ENCODE data around the gene AK8. TPM values are rescaled to one million over a fixed set of nuclear protein-coding genes. Genes with fewer than 3 reads are reported as not detected.

The AK8 gene
- total RNA-seq, 1 experiment from 2014 or later, result 0.42 TPM

GRCh38 chr9:132862533-132862932, 15.6 kb downstream of the AK8 start:
- no peaks in the 10 kb centered on the region for H3K4me1 Mint-ChIP-seq (ENCODE audit: insufficient read depth, unreplicated experiment)
- H3K36me3 Mint-ChIP-seq (ENCODE audit: insufficient read depth, unreplicated experiment), result no peaks in the 10 kb centered on the region
- ChIA-PET POLR2A (interaction anchor here (0.7 kb wide), 1 partner anchor 275 kb away, joined by 3 read pairs; no protein-coding TSS in a partner anchor), CTCF (no interaction called here)
- no peaks in the 10 kb centered on the region for H3K9me3 Mint-ChIP-seq (ENCODE audit: unreplicated experiment)
- no peak overlapping the region for H3K4me3 Mint-ChIP-seq (ENCODE audit: unreplicated experiment)
- no peak for DNase-seq (ENCODE audit: unreplicated experiment)
- H3K27ac Mint-ChIP-seq (ENCODE audit: low read depth, unreplicated experiment), result no peak overlapping the region
- no TSS peak for BruUV-seq (replicated peaks)
- no peaks in the 10 kb centered on the region for H3K27me3 Mint-ChIP-seq (ENCODE audit: insufficient read depth, unreplicated experiment)
- intact Hi-C loops (cut with micrococcal nuclease), result no loop called here
- TF ChIP-seq, protein P1, sequence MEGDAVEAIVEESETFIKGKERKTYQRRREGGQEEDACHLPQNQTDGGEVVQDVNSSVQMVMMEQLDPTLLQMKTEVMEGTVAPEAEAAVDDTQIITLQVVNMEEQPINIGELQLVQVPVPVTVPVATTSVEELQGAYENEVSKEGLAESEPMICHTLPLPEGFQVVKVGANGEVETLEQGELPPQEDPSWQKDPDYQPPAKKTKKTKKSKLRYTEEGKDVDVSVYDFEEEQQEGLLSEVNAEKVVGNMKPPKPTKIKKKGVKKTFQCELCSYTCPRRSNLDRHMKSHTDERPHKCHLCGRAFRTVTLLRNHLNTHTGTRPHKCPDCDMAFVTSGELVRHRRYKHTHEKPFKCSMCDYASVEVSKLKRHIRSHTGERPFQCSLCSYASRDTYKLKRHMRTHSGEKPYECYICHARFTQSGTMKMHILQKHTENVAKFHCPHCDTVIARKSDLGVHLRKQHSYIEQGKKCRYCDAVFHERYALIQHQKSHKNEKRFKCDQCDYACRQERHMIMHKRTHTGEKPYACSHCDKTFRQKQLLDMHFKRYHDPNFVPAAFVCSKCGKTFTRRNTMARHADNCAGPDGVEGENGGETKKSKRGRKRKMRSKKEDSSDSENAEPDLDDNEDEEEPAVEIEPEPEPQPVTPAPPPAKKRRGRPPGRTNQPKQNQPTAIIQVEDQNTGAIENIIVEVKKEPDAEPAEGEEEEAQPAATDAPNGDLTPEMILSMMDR (IDR thresholded peaks at IDR 0.05; ENCODE audit: unreplicated experiment), result no peak

DNA sequence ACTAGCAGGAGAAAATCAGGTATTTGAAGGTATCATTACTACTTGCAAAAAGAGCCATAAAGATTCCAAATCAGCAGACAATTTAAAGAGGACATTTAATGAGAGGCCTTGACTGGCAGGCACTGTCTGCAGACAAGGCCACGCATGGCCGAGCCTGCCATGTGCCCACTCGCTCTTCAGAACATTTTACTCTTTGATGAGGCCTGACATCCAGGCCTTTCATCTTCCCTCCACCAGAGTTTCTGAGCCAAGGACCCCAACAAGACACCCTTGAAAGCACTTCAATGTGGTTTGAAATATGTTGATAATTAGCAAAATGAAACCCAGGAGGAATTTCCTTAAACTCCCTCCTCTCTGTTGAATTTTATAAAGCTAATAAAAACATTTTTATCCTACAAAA, 16.4 kb downstream of the AK8 start:
- BruUV-seq (replicated peaks), result no TSS peak
- no peak overlapping the region for H3K27ac Mint-ChIP-seq (ENCODE audit: low read depth, unreplicated experiment)
- intact Hi-C loops (cut with micrococcal nuclease), result no loop called here
- no peak for DNase-seq (ENCODE audit: unreplicated experiment)
- no peaks in the 10 kb centered on the region for H3K36me3 Mint-ChIP-seq (ENCODE audit: insufficient read depth, unreplicated experiment)
- H3K4me1 Mint-ChIP-seq (ENCODE audit: insufficient read depth, unreplicated experiment), result no peaks in the 10 kb centered on the region
- no peak overlapping the region for H3K4me3 Mint-ChIP-seq (ENCODE audit: unreplicated experiment)
- no peaks in the 10 kb centered on the region for H3K9me3 Mint-ChIP-seq (ENCODE audit: unreplicated experiment)
- peaks cover 6% of the 10 kb centered on the region for H3K27me3 Mint-ChIP-seq (ENCODE audit: insufficient read depth, unreplicated experiment)
- TF ChIP-seq, protein P1 (IDR thresholded peaks at IDR 0.05; ENCODE audit: unreplicated experiment), result no peak
- CTCF ChIA-PET, result no interaction called here
- POLR2A ChIA-PET, result no interaction called here

DNA sequence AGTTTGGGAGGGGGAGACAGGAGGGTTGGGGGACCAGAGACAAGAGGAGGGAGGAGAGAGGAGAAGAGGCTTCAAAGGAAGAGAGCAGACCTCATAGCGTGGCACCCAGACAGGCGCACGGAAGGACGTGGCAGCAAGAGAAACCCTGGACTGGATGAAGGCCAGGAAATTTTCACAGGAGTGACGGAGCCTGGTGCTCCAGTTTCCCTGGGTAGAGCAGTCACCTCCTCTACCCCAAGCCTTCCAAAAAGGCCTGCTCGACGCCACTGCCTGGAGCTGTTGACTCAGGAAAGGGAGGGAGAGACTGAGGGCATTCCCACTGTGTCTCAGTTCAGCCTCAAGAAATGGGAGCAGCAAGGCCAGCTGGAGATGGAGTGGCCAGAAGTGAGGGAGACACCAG, 19.3 kb downstream of the AK8 start:
- intact Hi-C loops (cut with micrococcal nuclease), result no loop called here
- CTCF ChIA-PET, result no interaction called here
- H3K27ac Mint-ChIP-seq (ENCODE audit: low read depth, unreplicated experiment), result no peak overlapping the region
- BruUV-seq (replicated peaks), result no TSS peak
- peaks cover 5% of the 10 kb centered on the region for H3K4me1 Mint-ChIP-seq (ENCODE audit: insufficient read depth, unreplicated experiment)
- TF ChIP-seq, protein P1 (IDR thresholded peaks at IDR 0.05; ENCODE audit: unreplicated experiment), result no peak
- H3K4me3 Mint-ChIP-seq (ENCODE audit: unreplicated experiment), result no peak overlapping the region
- DNase-seq (ENCODE audit: unreplicated experiment), result no peak
- peaks cover 23% of the 10 kb centered on the region for H3K27me3 Mint-ChIP-seq (ENCODE audit: insufficient read depth, unreplicated experiment)
- H3K9me3 Mint-ChIP-seq (ENCODE audit: unreplicated experiment), result no peaks in the 10 kb centered on the region
- H3K36me3 Mint-ChIP-seq (ENCODE audit: insufficient read depth, unreplicated experiment), result no peaks in the 10 kb centered on the region
- POLR2A ChIA-PET, result interaction anchor here (0.6 kb wide), 1 partner anchor 10 kb away, joined by 3 read pairs; no protein-coding TSS in a partner anchor

- ChIA-PET POLR2A (interaction anchor here (0.6 kb wide), 1 partner anchor 9 kb away, joined by 3 read pairs; no protein-coding TSS in a partner anchor), CTCF (interaction anchor here (0.5 to 0.7 kb wide), 3 partner anchors 48 to 489 kb away, joined by 3 read pairs; no protein-coding TSS in a partner anchor)
- Mint-ChIP-seq H3K4me3 (ENCODE audit: unreplicated experiment) (no peak overlapping the region), H3K9me3 (ENCODE audit: unreplicated experiment) (no peaks in the 10 kb centered on the region), H3K4me1 (ENCODE audit: insufficient read depth, unreplicated experiment) (peaks cover 5% of the 10 kb centered on the region), H3K36me3 (ENCODE audit: insufficient read depth, unreplicated experiment) (no peaks in the 10 kb centered on the region), H3K27me3 (ENCODE audit: insufficient read depth, unreplicated experiment) (peaks cover 23% of the 10 kb centered on the region), H3K27ac (ENCODE audit: low read depth, unreplicated experiment) (no peak overlapping the region)
- TF ChIP-seq, protein P1 (IDR thresholded peaks at IDR 0.05; ENCODE audit: unreplicated experiment), result no peak
- intact Hi-C loops (cut with micrococcal nuclease), result no loop called here
- DNase-seq (ENCODE audit: unreplicated experiment), result no peak
- no TSS peak for BruUV-seq (replicated peaks)
Measured at GRCh38 chr9:132857616-132858342, 20.3 kb downstream of the AK8 start.
